ENCODE results near the gene HSD11B1L.
A peak's percentile ranks its signal among the peaks of the same experiment; 100 is the strongest.

Gene HSD11B1L

DNA sequence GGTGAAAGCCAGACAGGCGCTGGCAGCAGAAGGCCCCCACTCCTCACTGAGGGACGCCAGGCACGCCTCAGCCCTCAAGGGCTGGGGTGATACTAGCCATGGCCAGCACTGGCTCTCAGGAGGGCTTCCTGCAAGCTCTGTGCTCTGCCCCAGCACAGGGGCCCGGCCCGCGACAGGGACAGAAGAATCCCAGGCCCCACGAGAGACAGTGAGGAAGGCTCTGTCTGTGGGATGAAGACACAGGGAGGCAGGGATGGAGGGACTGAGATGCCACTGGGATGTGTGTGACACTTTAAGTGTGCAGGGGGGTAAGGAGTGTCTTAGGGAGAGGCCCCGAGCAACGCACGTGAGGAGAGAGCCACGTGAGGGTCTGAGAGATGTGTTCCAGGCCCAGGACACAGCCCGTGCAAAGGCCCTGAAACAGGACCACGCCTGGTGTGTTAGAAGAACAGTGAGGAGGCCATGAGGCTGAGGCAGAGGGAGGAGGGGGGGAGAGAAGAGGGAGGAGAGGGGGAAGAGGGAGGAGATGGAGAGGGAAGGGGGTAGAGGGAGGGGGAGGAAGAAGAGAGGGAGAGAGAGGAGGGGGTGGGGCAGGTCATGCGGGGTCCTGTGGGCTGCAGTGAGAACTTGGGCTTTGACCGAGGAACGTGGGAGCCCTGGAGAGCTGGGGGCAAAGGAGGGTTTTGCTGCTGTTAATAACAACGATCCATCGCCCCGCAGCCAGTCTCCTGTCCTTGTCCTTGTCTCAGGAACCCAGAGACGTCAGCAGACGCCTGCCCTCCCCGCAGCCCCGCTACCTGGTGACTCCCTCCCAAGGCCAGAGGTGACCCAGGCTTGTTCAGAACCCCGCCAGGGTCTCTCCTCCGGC lies 16.4 kb downstream of the HSD11B1L start:
- no peak for TF ChIP-seq TAF1 (IDR thresholded peaks at IDR 0.05; ENCODE audit: borderline replicate concordance, insufficient read depth, low read length)
- TF ChIP-seq POLR2AphosphoS5 (IDR thresholded peaks at IDR 0.05; ENCODE audit: low read depth, low read length): peak; percentile 48

DNA sequence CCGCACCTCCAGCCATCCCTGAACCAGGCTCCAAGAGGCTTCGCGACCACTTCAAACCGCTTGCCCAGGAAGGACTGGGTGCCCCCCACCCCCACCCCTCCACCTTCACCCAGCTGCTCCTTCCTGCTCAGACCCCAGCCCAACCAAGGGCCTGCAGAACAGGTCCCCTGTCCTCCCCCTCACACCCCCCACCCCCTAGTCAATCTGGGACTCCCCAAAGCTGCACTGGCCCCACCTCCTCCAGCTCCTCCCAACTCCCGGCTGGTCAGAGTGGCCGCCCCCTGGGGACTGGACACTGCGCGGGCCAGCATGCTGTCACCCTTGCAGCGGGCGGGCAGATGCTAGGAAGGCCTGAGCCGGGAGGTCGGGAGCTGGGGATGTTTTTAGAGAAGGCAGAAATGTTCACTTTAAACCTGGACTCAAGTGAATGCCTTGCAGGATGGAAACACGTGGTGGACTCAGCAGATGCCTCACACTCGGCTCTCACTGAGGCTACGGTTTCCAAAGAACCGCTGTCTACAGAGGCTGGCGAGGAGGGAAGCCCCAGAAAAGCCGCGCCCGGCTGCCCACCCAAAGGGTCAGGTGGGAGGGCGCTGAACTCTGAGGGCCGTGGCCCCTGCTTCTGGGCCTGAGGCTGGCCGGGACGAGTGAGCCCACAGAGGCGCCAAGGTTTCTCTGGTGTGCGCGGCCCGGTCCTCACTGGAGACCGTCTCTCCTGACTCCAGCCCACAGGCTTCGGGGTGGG lies 17.2 kb downstream of the HSD11B1L start:
- TF ChIP-seq POLR2AphosphoS5 (IDR thresholded peaks at IDR 0.05; ENCODE audit: low read depth, low read length): peak; percentile 2; the same call in 1 of the 2 replicates
- TF ChIP-seq TAF1 (IDR thresholded peaks at IDR 0.05; ENCODE audit: borderline replicate concordance, insufficient read depth, low read length): no peak
- TF ChIP-seq FOXP2 (optimal IDR thresholded peaks at IDR 0.05; ENCODE audit: borderline replicate concordance, extremely low read depth, extremely low read length, insufficient read depth): no peak
- TF ChIP-seq SIN3A (IDR thresholded peaks at IDR 0.05; ENCODE audit: borderline replicate concordance, insufficient read depth, low read length): no peak

DNA sequence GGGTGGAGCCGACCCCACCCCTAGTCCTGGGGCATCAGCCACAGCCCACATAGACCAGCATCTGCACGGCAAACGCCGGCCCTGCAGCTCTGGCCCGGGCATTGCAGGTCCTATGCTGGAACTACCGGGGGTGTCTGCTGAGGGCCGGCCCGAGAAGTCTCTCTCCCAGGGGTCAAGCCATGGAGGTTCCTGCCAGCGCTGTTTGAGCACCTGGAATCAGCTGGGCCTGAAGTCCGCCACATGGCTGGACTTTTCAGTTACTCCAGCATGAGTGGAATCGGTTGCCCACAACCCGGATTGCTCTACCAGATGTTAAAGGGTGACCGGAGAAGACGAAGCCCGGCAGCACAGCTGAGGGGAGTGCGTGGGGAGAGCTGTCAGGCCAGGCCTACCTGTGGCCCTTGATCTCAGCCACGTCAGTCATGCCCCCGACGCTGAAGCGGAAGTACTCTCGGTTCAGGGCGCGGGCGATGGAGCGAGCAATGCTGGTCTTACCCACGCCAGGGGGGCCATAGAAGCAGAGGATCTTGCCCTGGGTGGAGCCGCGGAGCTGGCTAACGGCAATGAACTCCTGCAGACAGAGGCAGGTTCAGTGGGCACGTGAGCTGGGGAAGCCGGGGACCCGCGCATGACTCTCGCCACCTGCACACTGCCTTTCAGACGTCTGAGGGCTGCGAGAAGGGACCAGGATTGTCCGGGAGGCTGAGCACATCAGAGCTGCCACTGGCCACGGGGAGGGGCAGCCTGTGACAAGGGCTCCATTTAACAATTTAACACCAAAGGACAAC lies 18.0 kb downstream of the HSD11B1L start:
- TF ChIP-seq POLR2AphosphoS5 (IDR thresholded peaks at IDR 0.05; ENCODE audit: low read depth, low read length) (peak; percentile 35; the same call in 1 of the 2 replicates), TAF1 (IDR thresholded peaks at IDR 0.05; ENCODE audit: borderline replicate concordance, insufficient read depth, low read length) (no peak)
- TF ChIP-seq, protein P1, sequence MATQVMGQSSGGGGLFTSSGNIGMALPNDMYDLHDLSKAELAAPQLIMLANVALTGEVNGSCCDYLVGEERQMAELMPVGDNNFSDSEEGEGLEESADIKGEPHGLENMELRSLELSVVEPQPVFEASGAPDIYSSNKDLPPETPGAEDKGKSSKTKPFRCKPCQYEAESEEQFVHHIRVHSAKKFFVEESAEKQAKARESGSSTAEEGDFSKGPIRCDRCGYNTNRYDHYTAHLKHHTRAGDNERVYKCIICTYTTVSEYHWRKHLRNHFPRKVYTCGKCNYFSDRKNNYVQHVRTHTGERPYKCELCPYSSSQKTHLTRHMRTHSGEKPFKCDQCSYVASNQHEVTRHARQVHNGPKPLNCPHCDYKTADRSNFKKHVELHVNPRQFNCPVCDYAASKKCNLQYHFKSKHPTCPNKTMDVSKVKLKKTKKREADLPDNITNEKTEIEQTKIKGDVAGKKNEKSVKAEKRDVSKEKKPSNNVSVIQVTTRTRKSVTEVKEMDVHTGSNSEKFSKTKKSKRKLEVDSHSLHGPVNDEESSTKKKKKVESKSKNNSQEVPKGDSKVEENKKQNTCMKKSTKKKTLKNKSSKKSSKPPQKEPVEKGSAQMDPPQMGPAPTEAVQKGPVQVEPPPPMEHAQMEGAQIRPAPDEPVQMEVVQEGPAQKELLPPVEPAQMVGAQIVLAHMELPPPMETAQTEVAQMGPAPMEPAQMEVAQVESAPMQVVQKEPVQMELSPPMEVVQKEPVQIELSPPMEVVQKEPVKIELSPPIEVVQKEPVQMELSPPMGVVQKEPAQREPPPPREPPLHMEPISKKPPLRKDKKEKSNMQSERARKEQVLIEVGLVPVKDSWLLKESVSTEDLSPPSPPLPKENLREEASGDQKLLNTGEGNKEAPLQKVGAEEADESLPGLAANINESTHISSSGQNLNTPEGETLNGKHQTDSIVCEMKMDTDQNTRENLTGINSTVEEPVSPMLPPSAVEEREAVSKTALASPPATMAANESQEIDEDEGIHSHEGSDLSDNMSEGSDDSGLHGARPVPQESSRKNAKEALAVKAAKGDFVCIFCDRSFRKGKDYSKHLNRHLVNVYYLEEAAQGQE (IDR thresholded peaks at IDR 0.05; ENCODE audit: insufficient read depth in 1 of 2, low read depth in 2 of 2, low read length in 2 of 2): no peak

DNA sequence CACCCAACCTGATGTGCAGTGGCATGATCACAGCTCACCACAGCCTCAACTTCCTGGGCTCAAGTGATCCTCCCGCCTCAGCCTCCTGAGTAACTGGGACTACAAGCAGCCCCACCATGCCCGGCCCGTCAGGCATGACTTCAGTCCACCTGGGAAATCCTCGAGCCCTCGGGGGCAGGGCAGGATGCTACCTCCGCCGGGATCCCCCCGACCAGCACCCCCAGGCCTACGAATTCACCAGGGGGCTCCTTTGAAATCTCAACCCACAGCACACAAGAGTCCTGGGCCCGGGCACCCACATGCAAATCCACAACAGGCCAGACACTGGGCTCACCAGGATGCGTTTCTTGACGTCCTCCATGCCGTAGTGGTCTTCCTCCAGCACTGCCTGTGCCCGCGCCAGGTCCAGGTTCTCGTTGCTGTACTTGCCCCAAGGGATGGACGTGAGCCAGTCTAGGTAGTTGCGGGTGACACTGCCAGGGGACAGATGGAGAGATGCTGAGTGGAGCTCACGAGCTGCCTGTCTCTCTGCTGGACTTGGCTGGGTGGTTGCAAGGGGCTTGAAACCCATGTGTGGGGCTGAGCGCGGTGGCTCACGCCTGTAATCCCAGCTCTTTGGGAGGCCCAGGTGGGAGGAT lies 19.7 kb downstream of the HSD11B1L start:
- TF ChIP-seq, protein P1 (IDR thresholded peaks at IDR 0.05; ENCODE audit: insufficient read depth in 1 of 2, low read depth in 2 of 2, low read length in 2 of 2): no peak
- no peak for TF ChIP-seq TAF1 (IDR thresholded peaks at IDR 0.05; ENCODE audit: borderline replicate concordance, insufficient read depth, low read length)
- TF ChIP-seq POLR2AphosphoS5 (IDR thresholded peaks at IDR 0.05; ENCODE audit: low read depth, low read length): no peak
- TF ChIP-seq FOXP2 (optimal IDR thresholded peaks at IDR 0.05; ENCODE audit: borderline replicate concordance, extremely low read depth, extremely low read length, insufficient read depth): no peak
- TF ChIP-seq SIN3A (IDR thresholded peaks at IDR 0.05; ENCODE audit: borderline replicate concordance, insufficient read depth, low read length): no peak

DNA sequence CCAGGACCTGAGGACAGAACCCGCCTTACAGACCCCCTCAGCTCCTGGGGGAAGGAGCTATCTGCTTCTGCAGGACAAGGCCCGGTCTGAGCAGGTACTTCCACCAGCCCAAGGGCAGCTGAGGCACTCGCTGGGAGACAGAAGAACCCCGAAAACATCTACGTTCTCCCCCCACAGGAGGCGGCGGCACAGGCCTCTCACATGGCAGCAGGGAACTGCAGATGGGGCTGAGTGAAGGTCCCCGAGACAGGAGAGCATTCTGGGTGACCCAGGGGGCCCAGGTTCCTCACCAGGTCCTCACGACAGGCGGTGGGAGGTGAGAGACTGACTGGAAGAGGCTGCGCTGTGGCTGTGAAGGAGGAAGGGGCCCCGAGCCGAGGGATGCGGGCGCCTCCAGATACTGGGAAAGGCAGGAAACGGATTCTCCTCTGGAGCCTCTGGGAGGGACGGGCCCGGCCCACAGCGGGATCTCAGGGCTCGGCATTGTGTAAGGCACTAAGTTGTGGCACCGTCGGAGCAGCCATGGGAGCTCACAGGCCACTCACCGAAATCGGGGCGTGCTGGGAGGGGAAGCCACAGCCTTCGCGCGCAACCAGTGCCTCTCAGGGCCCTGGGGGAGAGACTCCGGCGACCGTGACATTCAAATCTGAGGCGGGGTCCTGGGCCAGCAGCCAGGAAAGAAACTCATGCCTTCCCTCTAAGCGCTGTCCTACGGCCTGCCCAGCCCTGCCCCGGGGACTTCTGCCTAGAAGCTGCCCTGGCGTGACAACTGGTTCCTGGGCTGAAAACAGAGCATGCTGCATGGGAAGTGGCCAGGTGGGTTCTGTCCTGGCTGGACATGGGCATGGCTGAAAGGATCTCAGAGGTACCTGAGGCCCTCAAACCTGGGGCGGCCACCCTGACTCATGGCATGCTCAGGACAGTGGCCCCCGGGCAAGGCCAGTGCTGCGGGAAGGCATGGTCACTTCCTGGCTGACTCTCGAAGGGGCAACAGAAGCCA lies 23.3 kb downstream of the HSD11B1L start:
- TF ChIP-seq SIN3A (IDR thresholded peaks at IDR 0.05; ENCODE audit: borderline replicate concordance, insufficient read depth, low read length) (no peak), FOXP2 (optimal IDR thresholded peaks at IDR 0.05; ENCODE audit: borderline replicate concordance, extremely low read depth, extremely low read length, insufficient read depth) (no peak)

DNA sequence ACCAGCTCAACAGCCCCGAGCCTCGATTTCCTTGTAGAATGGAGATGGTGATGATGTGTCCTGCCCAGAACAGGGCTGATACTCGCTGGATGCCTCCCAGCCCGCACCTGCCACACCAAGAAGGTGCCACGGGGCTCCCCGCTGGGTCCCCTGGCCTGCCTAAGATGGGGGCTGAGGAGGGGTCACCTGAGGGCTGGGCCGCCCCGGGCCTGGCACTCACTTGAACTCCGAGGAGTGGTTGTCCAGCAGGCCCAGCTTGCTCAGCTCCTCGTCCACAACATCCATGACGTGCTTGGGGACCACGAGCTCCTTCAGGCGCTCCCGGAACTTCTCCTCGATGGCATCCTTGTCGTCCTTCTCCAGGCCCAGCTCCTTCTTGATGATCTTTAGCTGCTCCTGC lies 24.7 kb downstream of the HSD11B1L start:
- TF ChIP-seq SIN3A (IDR thresholded peaks at IDR 0.05; ENCODE audit: borderline replicate concordance, insufficient read depth, low read length): no peak
